Thyroid gland (tissue), 4 donors: ENCODE results near the gene SH3BP4.

ENCODE experiments used
- POLR2A ChIP-seq, 2 donors: fragments of 450-650 bp; IDR thresholded peaks; one replicate each; pipeline ENCODE4 v1.6.1; 2017; ENCODE audit warnings: antibody characterized with exemption in 2 of 2, mild to moderate bottlenecking in 2 of 2, moderate library complexity in 1 of 2
- TF ChIP-seq, protein P1 (sequence below), 6 experiments: fragments of 200-600 bp in 3 of 6; fragments of 450-650 bp in 3 of 6; sonication (generic) in 3 of 6; IDR thresholded peaks; one replicate each; pipeline ENCODE4 v1.5.1; 2016 to 2019; ENCODE audit warnings: antibody characterized with exemption in 6 of 6, mild to moderate bottlenecking in 2 of 6, inconsistent platforms in 1 of 6, moderate library complexity in 1 of 6

DNA sequence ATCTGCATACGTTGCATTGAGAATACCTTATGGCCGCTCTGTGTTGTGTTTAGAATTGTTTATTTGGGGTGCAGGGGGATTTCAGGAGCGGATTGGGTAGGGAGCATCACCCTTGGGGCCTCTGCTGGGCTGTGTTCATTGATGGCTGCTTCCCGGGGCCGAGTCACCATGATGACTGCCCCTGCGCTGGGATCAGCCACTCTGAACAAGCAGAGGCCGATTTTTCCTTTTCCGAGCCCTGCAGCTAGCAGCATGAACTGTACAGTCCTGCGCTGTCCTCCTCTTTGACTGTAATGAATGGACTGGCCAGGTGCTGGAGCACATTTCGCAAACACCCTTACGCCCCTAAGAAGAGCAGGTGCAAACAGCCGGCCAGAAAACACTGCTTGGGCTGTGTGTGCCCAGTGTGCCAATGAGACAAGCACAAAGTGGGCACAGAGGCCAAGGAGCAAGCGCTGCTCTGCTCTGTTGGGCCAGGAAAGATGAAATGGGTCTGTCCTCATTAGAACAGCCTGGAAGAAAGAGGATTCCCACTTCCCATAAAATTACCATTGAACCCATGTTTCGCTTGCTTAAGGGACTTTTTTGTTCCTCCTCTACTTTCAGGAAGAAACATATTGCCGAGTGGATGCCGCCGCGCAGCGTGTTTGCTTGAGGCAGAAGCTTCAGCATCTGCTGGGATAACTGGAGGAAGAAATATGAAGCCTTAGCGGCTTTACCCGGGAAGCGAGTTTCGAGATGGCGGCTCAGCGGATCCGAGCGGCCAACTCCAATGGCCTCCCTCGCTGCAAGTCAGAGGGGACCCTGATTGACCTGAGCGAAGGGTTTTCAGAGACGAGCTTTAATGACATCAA lies 82.7 kb downstream of the SH3BP4 start:
- TF ChIP-seq, protein P1, sequence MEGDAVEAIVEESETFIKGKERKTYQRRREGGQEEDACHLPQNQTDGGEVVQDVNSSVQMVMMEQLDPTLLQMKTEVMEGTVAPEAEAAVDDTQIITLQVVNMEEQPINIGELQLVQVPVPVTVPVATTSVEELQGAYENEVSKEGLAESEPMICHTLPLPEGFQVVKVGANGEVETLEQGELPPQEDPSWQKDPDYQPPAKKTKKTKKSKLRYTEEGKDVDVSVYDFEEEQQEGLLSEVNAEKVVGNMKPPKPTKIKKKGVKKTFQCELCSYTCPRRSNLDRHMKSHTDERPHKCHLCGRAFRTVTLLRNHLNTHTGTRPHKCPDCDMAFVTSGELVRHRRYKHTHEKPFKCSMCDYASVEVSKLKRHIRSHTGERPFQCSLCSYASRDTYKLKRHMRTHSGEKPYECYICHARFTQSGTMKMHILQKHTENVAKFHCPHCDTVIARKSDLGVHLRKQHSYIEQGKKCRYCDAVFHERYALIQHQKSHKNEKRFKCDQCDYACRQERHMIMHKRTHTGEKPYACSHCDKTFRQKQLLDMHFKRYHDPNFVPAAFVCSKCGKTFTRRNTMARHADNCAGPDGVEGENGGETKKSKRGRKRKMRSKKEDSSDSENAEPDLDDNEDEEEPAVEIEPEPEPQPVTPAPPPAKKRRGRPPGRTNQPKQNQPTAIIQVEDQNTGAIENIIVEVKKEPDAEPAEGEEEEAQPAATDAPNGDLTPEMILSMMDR (IDR thresholded peaks at IDR 0.05), result no peak
- TF ChIP-seq POLR2A (IDR thresholded peaks at IDR 0.05), result no peak
